GM19043 (cell line): ENCODE results near the gene UBASH3B.
A peak's percentile ranks its signal among the peaks of the same experiment; 100 is the strongest.

Experiments
- ATAC-seq: cut with Tn5 transposase; IDR thresholded peaks from one replicate; pipeline ENCODE4 v1.9.1; 2021; ENCODE audit warnings: low read depth; ENCODE audit not compliant: unreplicated experiment

Gene UBASH3B

DNA sequence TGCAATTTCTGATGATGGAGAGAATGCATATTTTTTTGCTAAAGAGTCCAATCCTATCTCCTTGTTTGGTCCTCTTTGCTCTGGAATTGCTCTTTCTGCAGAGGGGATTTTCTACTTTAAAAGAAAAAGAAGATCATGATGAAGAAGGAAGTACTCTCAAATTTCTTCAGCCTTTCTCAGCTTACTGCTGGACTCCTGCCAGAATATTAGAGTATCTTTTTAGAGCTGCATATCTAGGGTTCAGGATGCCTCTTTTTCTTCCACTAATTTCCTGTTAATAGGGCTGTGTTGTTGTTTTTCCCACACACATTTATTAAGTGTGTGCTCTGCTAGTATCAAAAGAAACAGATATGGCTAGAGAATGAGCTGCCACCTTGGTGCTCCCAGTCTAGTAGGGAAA is 18.2 kb downstream of the UBASH3B start:
- ATAC-seq: no peak

DNA sequence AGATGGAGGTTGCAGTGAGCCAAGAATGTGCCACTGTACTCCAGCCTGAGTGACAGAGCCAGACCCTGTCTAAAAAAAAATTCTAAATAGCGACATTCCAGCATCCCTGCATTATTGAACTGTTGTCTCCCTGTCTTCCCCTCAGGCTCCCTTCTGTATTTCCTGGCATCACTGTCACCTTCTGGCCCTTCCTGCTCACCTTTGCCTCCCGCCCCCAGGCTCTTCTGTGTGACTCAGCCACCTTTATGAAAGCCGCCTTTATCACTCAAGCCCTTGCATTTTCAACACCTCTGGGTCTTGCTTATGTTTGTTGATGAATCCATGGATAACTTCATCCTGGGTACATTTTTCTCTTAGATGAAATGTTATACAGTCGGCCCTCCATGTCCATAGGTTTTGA is 21.1 kb downstream of the UBASH3B start:
- ATAC-seq: no peak

GRCh38 chr11:122677256-122677655 is 21.7 kb downstream of the UBASH3B start:
- no peak for ATAC-seq

GRCh38 chr11:122678406-122678805 is 22.9 kb downstream of the UBASH3B start:
- no peak for ATAC-seq

- no peak for ATAC-seq
Measured at GRCh38 chr11:122679466-122679865, 23.9 kb downstream of the UBASH3B start.

GRCh38 chr11:122681070-122681469 is 25.5 kb downstream of the UBASH3B start:
- no peak for ATAC-seq

DNA sequence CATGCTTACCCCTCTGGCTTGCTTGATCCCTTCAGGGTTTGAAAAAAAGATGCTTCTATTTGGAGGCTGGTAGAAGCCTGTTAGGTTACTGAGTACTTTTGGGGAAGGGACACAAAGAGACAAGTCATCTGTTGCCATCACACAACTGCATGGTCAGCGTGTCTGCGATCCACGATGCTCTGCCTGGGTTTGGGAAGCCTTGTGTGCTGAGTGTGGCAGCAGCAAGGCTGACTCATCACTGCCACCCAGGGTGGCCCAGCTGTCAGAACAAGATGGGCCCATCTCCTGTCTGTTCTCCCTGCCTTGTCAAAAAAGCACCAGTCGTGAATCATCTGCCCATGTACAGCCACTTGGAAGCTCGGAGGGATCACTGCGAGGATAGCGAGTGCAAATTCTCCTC is 26.2 kb downstream of the UBASH3B start:
- no peak for ATAC-seq

DNA sequence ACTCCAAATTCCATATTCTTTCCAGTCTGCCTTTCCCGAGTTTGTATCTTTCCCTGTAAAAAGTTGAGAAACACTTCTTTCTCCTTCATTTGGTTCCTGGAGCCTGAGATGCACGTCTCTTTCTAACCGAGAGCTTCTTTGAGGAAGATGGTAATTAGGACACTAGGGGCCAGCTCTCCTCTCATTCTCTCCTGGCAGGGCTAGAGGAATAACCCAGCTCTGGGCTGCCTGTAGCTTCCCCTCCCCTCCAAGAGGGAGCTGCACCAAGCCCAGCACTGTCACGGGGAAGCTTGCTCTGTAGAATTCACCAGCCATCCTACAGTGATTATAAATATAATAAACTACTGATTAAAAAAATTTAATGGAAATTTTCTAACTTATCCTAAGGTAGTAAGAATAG is 26.9 kb downstream of the UBASH3B start:
- ATAC-seq: no peak

GRCh38 chr11:122685041-122685440 is 29.5 kb downstream of the UBASH3B start:
- ATAC-seq: no peak

- ATAC-seq: no peak
Measured at GRCh38 chr11:122686111-122686510, 30.6 kb downstream of the UBASH3B start.

- no peak for ATAC-seq
Measured at GRCh38 chr11:122690384-122690783, 34.9 kb downstream of the UBASH3B start.

- ATAC-seq: no peak
Measured at GRCh38 chr11:122690801-122691548, 35.5 kb downstream of the UBASH3B start.

DNA sequence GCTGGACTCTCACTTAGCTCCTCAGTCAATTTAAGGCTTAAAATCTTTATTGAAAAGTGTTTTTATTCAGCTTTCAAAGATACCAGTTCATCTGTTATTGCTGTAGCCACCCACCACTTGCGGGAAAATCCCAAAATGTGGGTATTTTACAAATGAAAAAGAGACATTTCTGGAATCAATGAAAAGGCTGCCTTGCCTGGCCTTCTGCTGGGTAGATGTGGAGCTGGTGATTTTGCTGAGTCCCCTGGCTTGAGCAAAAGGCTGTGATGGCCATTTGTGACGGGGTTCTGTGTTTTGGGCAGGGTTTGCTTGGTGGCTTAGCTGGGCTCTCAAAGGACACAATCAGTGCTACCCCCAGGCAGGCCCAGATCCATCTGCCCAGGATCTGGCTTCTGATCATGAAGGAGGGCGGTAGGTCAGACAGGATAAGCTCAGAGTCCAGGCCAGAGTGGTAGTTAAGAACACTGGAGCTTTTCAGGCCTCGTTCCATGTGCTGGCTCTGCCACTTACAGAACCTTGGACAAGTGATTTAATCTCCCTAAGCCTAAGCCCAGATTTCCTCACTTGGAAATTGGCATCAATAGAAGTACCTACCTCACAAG is 36.1 kb downstream of the UBASH3B start:
- ATAC-seq: no peak

DNA sequence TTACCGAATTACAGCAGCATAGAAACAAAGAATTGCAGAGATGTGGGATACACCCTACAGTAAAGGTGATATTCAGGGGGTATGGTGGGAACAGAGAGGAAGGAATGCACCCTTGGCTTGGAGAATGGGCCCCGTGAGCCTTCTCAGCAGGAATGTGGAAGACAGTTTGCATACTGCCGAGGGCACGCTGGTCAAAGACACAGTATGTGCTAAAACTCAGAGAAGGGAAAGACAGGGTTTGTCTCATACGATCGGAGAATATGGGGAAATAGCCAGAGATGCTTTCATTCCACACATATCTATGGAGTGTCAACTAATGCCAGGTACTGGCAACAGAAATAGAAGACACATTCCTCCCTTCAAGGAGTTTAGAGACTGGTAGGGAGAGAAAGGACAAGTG is 36.9 kb downstream of the UBASH3B start:
- no peak for ATAC-seq

DNA sequence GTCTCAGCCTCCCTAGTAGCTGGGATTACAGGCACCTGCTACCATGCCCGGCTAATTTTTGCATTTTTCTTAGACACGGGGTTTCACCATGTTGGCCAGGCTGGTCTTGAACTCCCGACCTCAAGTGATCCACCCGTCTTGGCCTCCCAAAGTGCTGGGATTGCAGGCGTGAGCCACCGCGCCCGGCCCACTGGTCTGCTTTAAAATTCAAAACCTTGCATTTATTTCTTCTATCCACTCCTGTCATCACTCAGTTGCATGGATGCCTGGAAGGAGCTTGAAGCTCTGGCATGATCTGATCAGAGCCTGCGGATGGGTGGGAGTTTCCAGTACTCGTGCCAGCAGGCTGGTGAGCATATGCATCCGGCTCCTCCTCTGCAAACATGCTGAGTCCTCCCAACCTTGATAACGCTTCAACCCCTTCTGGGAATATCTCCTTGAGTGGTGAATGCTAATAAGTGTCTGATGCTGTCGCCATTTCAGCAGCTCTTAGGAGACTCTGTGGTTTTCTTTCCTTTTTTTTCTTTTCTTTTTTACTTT is 39.6 kb downstream of the UBASH3B start:
- ATAC-seq: no peak

DNA sequence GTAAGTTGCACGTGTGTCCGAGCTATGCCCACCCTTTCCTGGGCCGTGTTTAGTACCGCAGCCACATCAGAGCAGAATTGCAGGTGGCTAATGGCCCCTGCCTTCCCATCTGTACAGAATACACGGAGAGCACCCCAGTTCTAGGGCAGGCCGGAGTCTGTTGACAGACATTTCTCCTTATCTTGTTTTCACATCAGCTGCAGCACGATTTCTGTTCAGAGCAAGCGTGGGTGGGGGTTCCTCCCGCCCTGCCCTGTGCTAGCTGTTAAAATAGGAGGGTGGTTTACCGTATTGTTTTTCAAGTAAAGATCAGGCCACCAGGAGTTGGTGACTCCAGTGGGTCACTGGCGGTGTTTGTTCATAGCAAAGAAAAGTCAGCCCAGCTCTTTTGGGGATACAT is 41.1 kb downstream of the UBASH3B start:
- peak; percentile 40 for ATAC-seq

- peak; percentile 75 for ATAC-seq
Measured at GRCh38 chr11:122697636-122698167, 42.2 kb downstream of the UBASH3B start.

- ATAC-seq: no peak
Measured at GRCh38 chr11:122698392-122698791, 42.9 kb downstream of the UBASH3B start.

GRCh38 chr11:122700666-122701065 is 45.1 kb downstream of the UBASH3B start:
- no peak for ATAC-seq

- no peak for ATAC-seq
Measured at GRCh38 chr11:122701143-122701542, 45.6 kb downstream of the UBASH3B start.

DNA sequence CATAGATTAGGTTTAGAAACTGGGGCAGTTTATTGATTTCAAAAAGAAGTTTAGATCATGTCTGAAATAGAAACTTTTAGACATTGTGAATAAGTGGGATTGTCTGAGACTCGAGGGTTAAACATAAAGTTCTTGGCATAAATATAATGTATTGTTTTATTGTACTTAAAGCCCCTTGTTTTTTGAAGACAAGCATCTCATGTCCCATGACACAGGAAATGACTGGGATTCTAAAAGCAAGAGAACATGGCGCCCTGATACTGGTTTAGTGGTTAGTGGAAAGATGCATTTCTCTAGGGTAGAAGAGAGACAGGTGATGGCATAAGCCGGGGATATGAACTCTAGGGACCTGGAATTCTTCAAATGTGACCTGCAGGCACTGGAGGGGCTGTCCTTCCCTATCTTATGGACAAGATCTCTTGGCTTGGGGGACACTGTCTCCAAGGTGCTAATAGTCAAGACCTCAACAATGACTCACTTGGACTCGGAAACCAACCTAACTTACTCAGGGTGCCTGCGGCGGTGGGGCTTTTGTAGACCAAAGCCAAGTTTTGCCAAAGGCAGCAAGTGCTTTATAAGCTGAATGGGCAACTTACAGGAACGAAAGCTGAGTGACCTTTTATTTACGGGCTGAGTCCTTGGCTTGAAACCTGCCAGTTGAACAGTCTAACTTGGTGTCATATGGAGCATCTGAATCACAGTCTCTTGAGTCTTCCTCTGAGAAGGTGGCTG is 48.2 kb downstream of the UBASH3B start:
- no peak for ATAC-seq
